BLaER1 treated with 17β-estradiol and CSF1 and Interleukin-3, amounts not matched to agents 10 nM and 100 nM (cell line): Measurements from ENCODE around the gene CCDC178.
"Not testable (repeated sequence)": the region's sequence is repeated elsewhere in the genome, so short reads cannot be mapped to it uniquely, and the experiment has no call there.

ENCODE experiments used
- H3K27ac ChIP-seq, 11 experiments: shearing (Covaris generic); formaldehyde crosslinking; 2 replicates each; pipeline ENCODE4 v1.8.1; 2022
- H3K27me3 ChIP-seq, 11 experiments: shearing (Covaris generic); formaldehyde crosslinking; 2 replicates each; pipeline ENCODE4 v1.8.1; 2022
- H3K36me3 ChIP-seq, 11 experiments: shearing (Covaris generic); formaldehyde crosslinking; 2 replicates each; pipeline ENCODE4 v1.8.1; 2022
- H3K4me1 ChIP-seq, 10 experiments: shearing (Covaris generic); formaldehyde crosslinking; 2 replicates each; pipeline ENCODE4 v1.8.1; 2022
- H3K4me2 ChIP-seq, 11 experiments: shearing (Covaris generic); formaldehyde crosslinking; 2 replicates each; pipeline ENCODE4 v1.8.1; 2022
- H3K4me3 ChIP-seq, 10 experiments: shearing (Covaris generic); formaldehyde crosslinking; 2 replicates each; pipeline ENCODE4 v1.8.1; 2022
- H3K9ac ChIP-seq, 11 experiments: shearing (Covaris generic); formaldehyde crosslinking; 2 replicates each; pipeline ENCODE4 v1.8.1; 2022
- H3K9me3 ChIP-seq, 11 experiments: shearing (Covaris generic); formaldehyde crosslinking; replicated peaks in 1 of 11; 2 replicates each; pipeline ENCODE4 v1.8.1; 2022
- H4K20me1 ChIP-seq, 11 experiments: shearing (Covaris generic); formaldehyde crosslinking; 2 replicates each; pipeline ENCODE4 v1.8.1; 2022
- Cebpa-rat ChIP-seq, 11 experiments: shearing (Covaris generic); IDR thresholded peaks; 2 replicates each; pipeline ENCODE4 v1.8.1; 2022

Gene CCDC178

DNA sequence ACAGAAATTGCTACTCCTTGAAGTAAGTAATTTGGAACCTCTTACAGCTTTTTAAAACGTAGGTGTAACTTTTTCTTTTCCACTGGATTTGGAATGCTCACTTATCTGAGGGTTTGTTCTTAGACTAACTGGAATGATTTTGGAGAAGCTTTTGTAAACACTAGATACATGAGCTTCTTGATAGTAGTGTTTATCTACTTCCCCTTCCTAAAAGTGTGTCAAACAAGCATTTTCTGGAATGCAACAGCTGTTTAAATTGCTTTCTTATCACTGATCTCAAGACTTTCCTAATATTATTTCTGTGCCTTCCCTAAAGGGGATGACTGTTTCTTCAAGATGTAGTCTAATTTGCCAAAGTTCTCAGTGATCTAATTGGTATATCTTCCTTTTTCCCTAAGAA is 282.6 kb downstream of the CCDC178 start:
- H3K9me3 ChIP-seq: no peaks in the 10 kb centered on the region
- H3K27me3 ChIP-seq: no peaks in the 10 kb centered on the region
- peaks cover 0 to 17% (median 0%) of the 10 kb centered on the region in 10 experiments; a peak in 2 of 20 replicates for H3K4me1 ChIP-seq
- H3K4me2 ChIP-seq: peak overlapping the region in 2 of 11 experiments; percentile 12 to 44; a peak in 2 of 22 replicates
- no peaks in the 10 kb centered on the region for H3K36me3 ChIP-seq
- H4K20me1 ChIP-seq: no peaks in the 10 kb centered on the region
- no peak overlapping the region for H3K27ac ChIP-seq
- no peak overlapping the region for H3K9ac ChIP-seq
- TF ChIP-seq Cebpa-rat (IDR thresholded peaks at IDR 0.05): no peak
- H3K4me3 ChIP-seq: no peak overlapping the region

DNA sequence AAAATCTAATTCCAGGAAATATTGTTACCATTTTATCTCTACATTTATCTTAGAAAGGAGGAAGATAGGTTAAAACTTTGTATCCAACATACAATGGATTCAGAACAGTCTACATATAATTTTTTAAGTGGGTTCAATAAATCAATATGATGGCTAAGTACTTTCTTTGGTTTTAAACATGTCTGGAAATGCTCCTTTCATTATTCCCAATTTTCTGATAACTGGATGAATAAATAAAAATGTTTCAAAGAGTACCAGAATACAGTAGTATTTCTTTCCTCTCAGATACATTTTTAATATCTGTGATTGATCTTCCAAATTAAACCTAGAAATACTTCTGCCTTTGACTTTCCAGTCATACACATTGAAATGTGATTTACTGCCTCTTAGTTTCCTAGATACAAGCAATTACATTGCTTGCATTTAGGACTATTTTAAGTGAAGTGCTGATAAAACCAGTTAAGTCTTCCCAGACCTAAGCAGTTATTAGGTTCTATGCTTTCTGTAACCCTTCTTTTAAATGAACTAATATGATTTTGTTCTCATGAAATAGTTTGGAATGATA is 283.5 kb downstream of the CCDC178 start:
- no peaks in the 10 kb centered on the region for H4K20me1 ChIP-seq
- H3K4me2 ChIP-seq: no peak overlapping the region
- H3K27ac ChIP-seq: no peak overlapping the region
- TF ChIP-seq Cebpa-rat (IDR thresholded peaks at IDR 0.05): no peak
- no peaks in the 10 kb centered on the region for H3K9me3 ChIP-seq
- no peak overlapping the region for H3K4me3 ChIP-seq
- peaks cover 0 to 17% (median 0%) of the 10 kb centered on the region in 10 experiments; a peak in 2 of 20 replicates for H3K4me1 ChIP-seq
- H3K36me3 ChIP-seq: no peaks in the 10 kb centered on the region
- no peak overlapping the region for H3K9ac ChIP-seq
- H3K27me3 ChIP-seq: no peaks in the 10 kb centered on the region

GRCh38 chr18:33154049-33154448 is 286.5 kb downstream of the CCDC178 start:
- no peak overlapping the region for H3K4me3 ChIP-seq
- no peaks in the 10 kb centered on the region for H3K27me3 ChIP-seq
- H3K27ac ChIP-seq: no peak overlapping the region
- no peak overlapping the region for H3K4me2 ChIP-seq
- H3K4me1 ChIP-seq: peaks cover 0 to 8% (median 0%) of the 10 kb centered on the region in 10 experiments; a peak in 2 of 20 replicates
- H3K9me3 ChIP-seq: peaks cover 0 to 15% (median 0%) of the 10 kb centered on the region in 11 experiments; a peak in 1 of 22 replicates
- no peaks in the 10 kb centered on the region for H4K20me1 ChIP-seq
- no peak for TF ChIP-seq Cebpa-rat (IDR thresholded peaks at IDR 0.05)
- no peak overlapping the region for H3K9ac ChIP-seq
- H3K36me3 ChIP-seq: no peaks in the 10 kb centered on the region

GRCh38 chr18:33152376-33152775 is 288.1 kb downstream of the CCDC178 start:
- no peaks in the 10 kb centered on the region for H3K36me3 ChIP-seq
- peaks cover 0 to 15% (median 5%) of the 10 kb centered on the region in 11 experiments; a peak in 10 of 22 replicates for H3K9me3 ChIP-seq
- peak overlapping the region in 2 of 11 experiments; percentile 28; a peak in 4 of 22 replicates for H3K4me2 ChIP-seq
- H3K4me3 ChIP-seq: no peak overlapping the region
- no peaks in the 10 kb centered on the region for H3K27me3 ChIP-seq
- TF ChIP-seq Cebpa-rat (IDR thresholded peaks at IDR 0.05): no peak
- H3K4me1 ChIP-seq: no peaks in the 10 kb centered on the region
- H3K9ac ChIP-seq: no peak overlapping the region
- no peaks in the 10 kb centered on the region for H4K20me1 ChIP-seq
- no peak overlapping the region for H3K27ac ChIP-seq

GRCh38 chr18:33147811-33148210 is 292.7 kb downstream of the CCDC178 start:
- H3K36me3 ChIP-seq, H3K27ac ChIP-seq, H3K27me3 ChIP-seq, H3K4me3 ChIP-seq, H4K20me1 ChIP-seq, H3K9ac ChIP-seq, H3K4me2 ChIP-seq: not testable (repeated sequence)
- H3K9me3 ChIP-seq: peaks cover 0 to 15% (median 5%) of the 10 kb centered on the region in 11 experiments; a peak in 10 of 22 replicates
- H3K4me1 ChIP-seq: peaks cover 0 to 39% (median 5%) of the 10 kb centered on the region in 10 experiments; a peak in 9 of 20 replicates

DNA sequence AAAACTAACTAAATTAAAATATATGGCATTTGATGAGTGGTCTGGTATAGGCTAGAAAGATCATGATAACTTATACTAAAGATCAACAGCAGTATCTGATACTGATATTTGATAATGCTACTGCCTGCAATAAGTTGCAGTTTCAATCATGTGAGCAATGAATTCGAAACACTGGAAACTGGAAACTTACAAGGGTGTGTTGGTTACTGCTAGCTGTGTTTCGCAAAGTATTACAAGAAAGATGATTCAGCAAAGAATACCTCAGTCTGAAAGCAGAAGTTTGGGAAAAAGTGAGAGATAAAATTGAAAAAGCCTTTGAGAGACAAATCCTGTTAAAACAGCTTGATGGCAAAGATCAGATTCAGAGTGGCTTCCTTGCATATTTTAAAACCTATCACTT is 294.5 kb downstream of the CCDC178 start:
- peak overlapping the region in 6 of 11 experiments; percentile 26 to 78 (median 74); a peak in 10 of 22 replicates for H3K27ac ChIP-seq
- TF ChIP-seq Cebpa-rat (IDR thresholded peaks at IDR 0.05): peak in 2 of 11 experiments; percentile 28 to 53; a peak in 2 of 22 replicates
- peak overlapping the region in 4 of 11 experiments; percentile 36 to 54 (median 38); a peak in 5 of 22 replicates for H3K9ac ChIP-seq
- H3K4me2 ChIP-seq: peak overlapping the region in 5 of 11 experiments; percentile 61 to 85 (median 71); a peak in 10 of 22 replicates
- H3K9me3 ChIP-seq: peaks cover 0 to 17% (median 6%) of the 10 kb centered on the region in 11 experiments; a peak in 13 of 22 replicates
- no peak overlapping the region; a peak in 3 of 20 replicates for H3K4me3 ChIP-seq
- H4K20me1 ChIP-seq: no peaks in the 10 kb centered on the region
- no peaks in the 10 kb centered on the region for H3K36me3 ChIP-seq
- peaks cover 0 to 52% (median 6%) of the 10 kb centered on the region in 10 experiments; a peak in 9 of 20 replicates for H3K4me1 ChIP-seq
- H3K27me3 ChIP-seq: no peaks in the 10 kb centered on the region

DNA sequence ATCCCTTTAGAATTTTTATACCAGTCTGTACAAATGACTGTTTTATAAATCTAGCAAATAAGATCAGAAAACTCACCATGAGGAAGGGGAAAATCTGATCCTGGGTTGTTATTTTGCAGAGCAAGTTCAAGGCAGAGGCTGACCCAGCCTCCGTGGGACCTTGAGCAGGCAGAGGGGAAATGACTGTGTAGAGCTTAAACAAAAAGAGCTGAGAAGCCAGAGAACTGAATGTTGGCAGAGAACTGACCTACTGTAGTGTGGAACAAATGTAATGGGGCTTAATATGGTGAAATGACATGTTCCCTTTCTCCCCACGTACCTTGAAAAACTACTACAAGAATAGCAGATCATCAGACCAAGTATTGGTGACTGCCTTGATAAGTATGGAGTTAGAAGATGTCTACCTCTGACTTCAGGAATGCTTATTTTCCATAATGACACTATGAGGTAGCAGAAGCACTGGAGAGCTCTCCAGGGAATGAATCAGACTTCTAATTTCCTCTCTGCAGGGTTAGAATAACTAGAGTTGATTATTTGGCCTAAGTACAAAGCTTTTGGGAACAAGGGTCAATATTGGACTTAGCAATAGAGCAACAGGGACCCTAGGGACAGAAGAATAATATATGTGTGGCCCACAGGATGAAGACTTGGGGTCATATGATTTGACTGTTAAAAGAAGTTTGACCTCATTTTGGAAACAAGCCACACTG is 304.4 kb downstream of the CCDC178 start:
- Histone ChIP-seq H3K36me3 (no peaks in the 10 kb centered on the region), H3K9me3 (peaks cover 9 to 28% (median 22%) of the 10 kb centered on the region in 11 experiments; a peak in 18 of 22 replicates), H3K27ac (no peak overlapping the region), H4K20me1 (no peaks in the 10 kb centered on the region), H3K4me1 (peaks cover 0 to 1% (median 0%) of the 10 kb centered on the region in 10 experiments; a peak in 1 of 20 replicates), H3K4me2 (no peak overlapping the region), H3K4me3 (no peak overlapping the region), H3K9ac (no peak overlapping the region), H3K27me3 (no peaks in the 10 kb centered on the region)
- TF ChIP-seq Cebpa-rat (IDR thresholded peaks at IDR 0.05): no peak

DNA sequence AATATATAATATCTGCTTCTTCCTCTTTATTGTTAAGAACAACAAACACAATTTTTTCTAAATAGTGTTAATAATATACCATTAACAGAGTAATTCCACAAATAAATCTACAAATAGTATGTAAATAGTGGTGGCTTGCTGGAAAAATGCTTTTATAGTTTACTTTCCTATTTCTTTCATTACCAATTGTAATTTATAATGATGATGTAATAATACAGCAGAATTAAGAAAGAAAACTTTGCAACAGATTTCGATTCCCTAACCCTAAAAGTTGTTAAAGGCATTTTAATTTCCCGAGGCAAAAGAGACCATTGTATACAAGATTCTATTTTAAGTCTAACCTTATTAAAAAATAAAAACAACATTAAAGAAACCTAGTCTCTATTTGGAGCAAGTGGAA is 307.9 kb downstream of the CCDC178 start:
- no peak for TF ChIP-seq Cebpa-rat (IDR thresholded peaks at IDR 0.05)
- no peak overlapping the region for H3K9ac ChIP-seq
- no peaks in the 10 kb centered on the region for H3K27me3 ChIP-seq
- no peaks in the 10 kb centered on the region for H4K20me1 ChIP-seq
- no peak overlapping the region for H3K4me3 ChIP-seq
- no peak overlapping the region for H3K4me2 ChIP-seq
- H3K9me3 ChIP-seq: no peaks in the 10 kb centered on the region
- H3K27ac ChIP-seq: no peak overlapping the region
- H3K4me1 ChIP-seq: no peaks in the 10 kb centered on the region
- no peaks in the 10 kb centered on the region for H3K36me3 ChIP-seq

- no peak overlapping the region for H3K27ac ChIP-seq
- no peak overlapping the region for H3K4me2 ChIP-seq
- no peaks in the 10 kb centered on the region for H4K20me1 ChIP-seq
- no peaks in the 10 kb centered on the region for H3K27me3 ChIP-seq
- H3K36me3 ChIP-seq: no peaks in the 10 kb centered on the region
- TF ChIP-seq Cebpa-rat (IDR thresholded peaks at IDR 0.05): no peak
- H3K4me1 ChIP-seq: no peaks in the 10 kb centered on the region
- no peak overlapping the region for H3K9ac ChIP-seq
- H3K4me3 ChIP-seq: no peak overlapping the region
- no peaks in the 10 kb centered on the region for H3K9me3 ChIP-seq
Measured at GRCh38 chr18:33128581-33128980, 311.9 kb downstream of the CCDC178 start.
